Activated CD4-positive, alpha-beta T cell treated with anti-CD3 and anti-CD28 coated beads, Interleukin-2, amount 50 U/mL, for 16 hours (primary cell): ENCODE results near the gene SPR.

ENCODE experiments used
- DNase-seq: peaks from one replicate; pipeline ENCODE4 v3.0.0-alpha.2; 2020

Gene SPR

GRCh38 chr2:72887032-72887739, at the start of gene SPR:
Gene SPR (plus strand): TSS chr2:72887408. CDS start chr2:72887433, 25 bp downstream.
- peak; percentile 66 for DNase-seq

GRCh38 chr2:72840066-72840465, 47.1 kb upstream of the SPR start:
- no peak for DNase-seq

GRCh38 chr2:72841462-72842125, 45.6 kb upstream of the SPR start:
- no peak for DNase-seq

- no peak for DNase-seq
Observed at GRCh38 chr2:72843301-72843700, 43.9 kb upstream of the SPR start.

GRCh38 chr2:72846171-72847095, 40.8 kb upstream of the SPR start:
- peak; percentile 28 for DNase-seq

GRCh38 chr2:72847534-72848315, 39.5 kb upstream of the SPR start:
- DNase-seq: no peak

- no peak for DNase-seq
Observed at GRCh38 chr2:72848436-72849137, 38.6 kb upstream of the SPR start.

- no peak for DNase-seq
Observed at GRCh38 chr2:72849138-72849462, 38.1 kb upstream of the SPR start.

GRCh38 chr2:72851333-72851732, 35.9 kb upstream of the SPR start:
- no peak for DNase-seq

- peak; percentile 67 for DNase-seq
Observed at GRCh38 chr2:72859831-72860262, 27.4 kb upstream of the SPR start.

GRCh38 chr2:72862239-72862988, 24.8 kb upstream of the SPR start:
- DNase-seq: peak; percentile 90

GRCh38 chr2:72863046-72863445, 24.2 kb upstream of the SPR start:
- no peak for DNase-seq

GRCh38 chr2:72864500-72864899, 22.7 kb upstream of the SPR start:
- peak; percentile 82 for DNase-seq

- DNase-seq: no peak
Observed at GRCh38 chr2:72871060-72871459, 16.1 kb upstream of the SPR start.

- DNase-seq: no peak
Observed at GRCh38 chr2:72871880-72872279, 15.3 kb upstream of the SPR start.

- DNase-seq: no peak
Observed at GRCh38 chr2:72883356-72883962, 3.7 kb upstream of the SPR start.

GRCh38 chr2:72886505-72887031, 640 bp upstream of the SPR start:
- DNase-seq: no peak

- peak; percentile 66 for DNase-seq
Observed at GRCh38 chr2:72887740-72888437, 681 bp downstream of the SPR start.

- DNase-seq: no peak
Observed at GRCh38 chr2:72888438-72889202, 1.4 kb downstream of the SPR start.
